OCI-LY7 (cell line): ENCODE results near the gene GFM2.

Experiments used
- EZH2phosphoT487 ChIP-seq: fragments of 200-600 bp; sonication (generic); IDR thresholded peaks from 2 replicates; pipeline ENCODE4 v1.6.1; 2018; ENCODE audit warnings: low read depth, borderline replicate concordance, mild to moderate bottlenecking, mixed run types, antibody characterized with exemption, low read length, moderate library complexity, mixed read lengths
- TF ChIP-seq, protein P1 (sequence below): fragments of 200-600 bp; sonication (generic); conservative IDR thresholded peaks from 2 replicates; pipeline ENCODE4 v1.5.1; 2014; ENCODE audit warnings: mild to moderate bottlenecking, antibody characterized with exemption, low read length, moderate library complexity, mixed read lengths

DNA sequence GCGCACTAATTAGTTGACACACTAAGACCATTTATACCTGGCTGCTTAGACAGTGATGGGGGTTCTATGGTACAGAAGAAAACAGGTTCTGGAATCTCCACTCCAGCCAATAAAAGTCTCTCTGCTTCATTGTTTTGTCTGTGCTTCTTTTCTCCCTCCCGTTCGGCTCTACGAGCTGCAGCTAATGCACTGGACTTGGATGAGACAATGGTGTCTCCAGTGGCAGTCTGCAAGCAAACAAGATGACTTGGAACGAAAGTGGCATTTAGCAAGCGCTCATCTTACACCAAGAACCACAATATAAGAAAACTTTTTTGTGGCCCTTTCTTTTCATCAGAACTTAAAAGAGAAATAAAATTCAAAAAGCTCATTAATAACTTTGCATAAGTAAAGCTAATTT lies 30.2 kb downstream of the GFM2 start:
- TF ChIP-seq, protein P1, sequence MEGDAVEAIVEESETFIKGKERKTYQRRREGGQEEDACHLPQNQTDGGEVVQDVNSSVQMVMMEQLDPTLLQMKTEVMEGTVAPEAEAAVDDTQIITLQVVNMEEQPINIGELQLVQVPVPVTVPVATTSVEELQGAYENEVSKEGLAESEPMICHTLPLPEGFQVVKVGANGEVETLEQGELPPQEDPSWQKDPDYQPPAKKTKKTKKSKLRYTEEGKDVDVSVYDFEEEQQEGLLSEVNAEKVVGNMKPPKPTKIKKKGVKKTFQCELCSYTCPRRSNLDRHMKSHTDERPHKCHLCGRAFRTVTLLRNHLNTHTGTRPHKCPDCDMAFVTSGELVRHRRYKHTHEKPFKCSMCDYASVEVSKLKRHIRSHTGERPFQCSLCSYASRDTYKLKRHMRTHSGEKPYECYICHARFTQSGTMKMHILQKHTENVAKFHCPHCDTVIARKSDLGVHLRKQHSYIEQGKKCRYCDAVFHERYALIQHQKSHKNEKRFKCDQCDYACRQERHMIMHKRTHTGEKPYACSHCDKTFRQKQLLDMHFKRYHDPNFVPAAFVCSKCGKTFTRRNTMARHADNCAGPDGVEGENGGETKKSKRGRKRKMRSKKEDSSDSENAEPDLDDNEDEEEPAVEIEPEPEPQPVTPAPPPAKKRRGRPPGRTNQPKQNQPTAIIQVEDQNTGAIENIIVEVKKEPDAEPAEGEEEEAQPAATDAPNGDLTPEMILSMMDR = no peak
- no peak for TF ChIP-seq EZH2phosphoT487
